ENCODE results near the gene MED15. TPM values are rescaled to one million over a fixed set of nuclear protein-coding genes. Genes with fewer than 3 reads are reported as not detected.
A peak's percentile ranks its signal among the peaks of the same experiment; 100 is the strongest.

The MED15 gene
- total RNA-seq, 2 donors from 2014 or later, result 61.4 to 62.7 TPM

DNA sequence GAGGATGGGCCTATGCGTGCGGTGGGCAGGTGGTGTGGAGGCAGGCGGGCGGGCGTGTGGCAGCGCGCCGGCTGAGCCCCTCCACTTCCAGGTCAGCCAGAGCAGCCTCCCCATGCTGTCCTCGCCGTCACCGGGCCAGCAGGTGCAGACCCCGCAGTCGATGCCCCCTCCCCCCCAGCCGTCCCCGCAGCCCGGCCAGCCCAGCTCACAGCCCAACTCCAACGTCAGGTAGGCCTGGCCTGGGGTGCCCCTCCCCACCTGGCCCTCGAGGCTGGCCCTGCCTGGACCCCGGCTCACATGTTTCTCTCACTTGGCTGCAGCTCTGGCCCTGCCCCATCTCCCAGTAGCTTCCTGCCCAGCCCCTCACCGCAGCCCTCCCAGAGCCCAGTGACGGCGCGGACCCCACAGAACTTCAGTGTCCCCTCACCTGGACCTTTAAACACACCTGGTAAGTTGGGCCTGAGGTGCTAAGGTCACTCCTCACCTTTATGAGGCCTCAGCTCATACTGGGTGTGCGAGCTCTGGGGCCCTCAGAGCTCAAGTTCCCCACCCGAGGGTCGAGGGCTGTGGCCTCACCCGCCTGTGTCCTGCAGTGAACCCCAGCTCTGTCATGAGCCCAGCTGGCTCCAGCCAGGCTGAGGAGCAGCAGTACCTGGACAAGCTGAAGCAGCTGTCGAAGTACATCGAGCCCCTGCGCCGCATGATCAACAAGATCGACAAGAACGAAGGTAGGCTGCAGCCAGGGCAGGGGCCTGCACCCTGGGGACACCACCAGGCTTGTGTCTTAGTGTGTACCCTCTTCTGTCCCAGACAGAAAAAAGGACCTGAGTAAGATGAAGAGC lies 75.3 kb downstream of the MED15 start:
- peaks cover 34% of the 10 kb centered on the region for H3K36me3 Mint-ChIP-seq (ENCODE audit: low read depth)
- 94% methylated on average over 25 to 33 of the region's 33 CpGs for WGBS, 2 experiments (ENCODE audit: insufficient coverage in 1 of 2, insufficient read length in 1 of 2)
- no peak overlapping the region for H3K4me3 ChIP-seq (ENCODE audit: low read length)
- H3K9me3 Mint-ChIP-seq, result no peaks in the 10 kb centered on the region
- H3K9me3 ChIP-seq (ENCODE audit: control insufficient read depth, low read length), result no peaks in the 10 kb centered on the region
- DNase-seq, result no peak
- no peaks in the 10 kb centered on the region for H3K27me3 Mint-ChIP-seq (ENCODE audit: insufficient read depth)
- H3K9ac ChIP-seq (ENCODE audit: extremely low read depth, low read length, poor library complexity, severe bottlenecking), result no peak overlapping the region
- H3K27ac ChIP-seq (ENCODE audit: low read depth, low read length), result no peak overlapping the region
- H3K4me1 ChIP-seq (ENCODE audit: control insufficient read depth, insufficient read depth, low read length), result no peaks in the 10 kb centered on the region
- no peak overlapping the region for H3K27ac Mint-ChIP-seq
- no peak overlapping the region for H3K4me3 Mint-ChIP-seq
- TF ChIP-seq, protein P1, sequence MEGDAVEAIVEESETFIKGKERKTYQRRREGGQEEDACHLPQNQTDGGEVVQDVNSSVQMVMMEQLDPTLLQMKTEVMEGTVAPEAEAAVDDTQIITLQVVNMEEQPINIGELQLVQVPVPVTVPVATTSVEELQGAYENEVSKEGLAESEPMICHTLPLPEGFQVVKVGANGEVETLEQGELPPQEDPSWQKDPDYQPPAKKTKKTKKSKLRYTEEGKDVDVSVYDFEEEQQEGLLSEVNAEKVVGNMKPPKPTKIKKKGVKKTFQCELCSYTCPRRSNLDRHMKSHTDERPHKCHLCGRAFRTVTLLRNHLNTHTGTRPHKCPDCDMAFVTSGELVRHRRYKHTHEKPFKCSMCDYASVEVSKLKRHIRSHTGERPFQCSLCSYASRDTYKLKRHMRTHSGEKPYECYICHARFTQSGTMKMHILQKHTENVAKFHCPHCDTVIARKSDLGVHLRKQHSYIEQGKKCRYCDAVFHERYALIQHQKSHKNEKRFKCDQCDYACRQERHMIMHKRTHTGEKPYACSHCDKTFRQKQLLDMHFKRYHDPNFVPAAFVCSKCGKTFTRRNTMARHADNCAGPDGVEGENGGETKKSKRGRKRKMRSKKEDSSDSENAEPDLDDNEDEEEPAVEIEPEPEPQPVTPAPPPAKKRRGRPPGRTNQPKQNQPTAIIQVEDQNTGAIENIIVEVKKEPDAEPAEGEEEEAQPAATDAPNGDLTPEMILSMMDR (conservative IDR thresholded peaks at IDR 0.05), result no peak
- H3K4me1 Mint-ChIP-seq, result no peaks in the 10 kb centered on the region
- peaks cover 54% of the 10 kb centered on the region for H3K36me3 ChIP-seq (ENCODE audit: control insufficient read depth, insufficient read depth, low read length)
- H3K27me3 ChIP-seq (ENCODE audit: control insufficient read depth, insufficient read depth, low read length, poor library complexity, severe bottlenecking), result no peaks in the 10 kb centered on the region

DNA sequence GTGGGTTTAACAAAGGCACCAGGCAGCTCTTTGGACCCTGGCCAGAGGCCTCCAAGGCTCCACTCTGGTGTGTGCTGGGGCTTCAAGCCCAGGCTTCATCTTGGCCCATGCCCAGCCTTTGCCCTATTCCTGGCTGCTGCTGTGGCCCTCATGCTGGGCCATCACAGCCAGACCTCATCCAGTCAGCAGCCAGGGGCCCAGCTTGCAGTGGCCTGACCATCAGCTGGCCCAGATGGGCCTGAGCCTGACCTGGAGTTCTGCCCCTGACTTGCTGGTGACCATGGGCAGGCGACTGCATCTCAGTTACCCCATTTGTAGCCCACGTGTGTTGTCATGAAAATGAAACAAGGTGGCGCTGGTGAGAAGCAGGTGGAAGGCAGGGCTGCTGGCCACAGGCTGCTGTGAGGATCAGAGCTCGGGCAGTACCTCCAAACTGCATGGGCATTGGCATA lies 76.1 kb downstream of the MED15 start:
- no peak overlapping the region for H3K4me3 Mint-ChIP-seq
- TF ChIP-seq, protein P1 (conservative IDR thresholded peaks at IDR 0.05), result peak; percentile 70
- no peaks in the 10 kb centered on the region for H3K9me3 ChIP-seq (ENCODE audit: control insufficient read depth, low read length)
- no peaks in the 10 kb centered on the region for H3K9me3 Mint-ChIP-seq
- peaks cover 52% of the 10 kb centered on the region for H3K36me3 ChIP-seq (ENCODE audit: control insufficient read depth, insufficient read depth, low read length)
- H3K27ac ChIP-seq (ENCODE audit: low read depth, low read length), result no peak overlapping the region
- H3K36me3 Mint-ChIP-seq (ENCODE audit: low read depth), result peaks cover 29% of the 10 kb centered on the region
- 84 to 100% methylated on average over 2 to 4 of the region's 4 CpGs for WGBS, 2 experiments (ENCODE audit: insufficient coverage in 1 of 2, insufficient read length in 1 of 2)
- H3K4me1 ChIP-seq (ENCODE audit: control insufficient read depth, insufficient read depth, low read length), result no peaks in the 10 kb centered on the region
- H3K4me3 ChIP-seq (ENCODE audit: low read length), result no peak overlapping the region
- H3K27me3 Mint-ChIP-seq (ENCODE audit: insufficient read depth), result no peaks in the 10 kb centered on the region
- no peaks in the 10 kb centered on the region for H3K27me3 ChIP-seq (ENCODE audit: control insufficient read depth, insufficient read depth, low read length, poor library complexity, severe bottlenecking)
- DNase-seq, result peak; percentile 79
- no peak overlapping the region for H3K9ac ChIP-seq (ENCODE audit: extremely low read depth, low read length, poor library complexity, severe bottlenecking)
- H3K27ac Mint-ChIP-seq, result no peak overlapping the region
- no peaks in the 10 kb centered on the region for H3K4me1 Mint-ChIP-seq

DNA sequence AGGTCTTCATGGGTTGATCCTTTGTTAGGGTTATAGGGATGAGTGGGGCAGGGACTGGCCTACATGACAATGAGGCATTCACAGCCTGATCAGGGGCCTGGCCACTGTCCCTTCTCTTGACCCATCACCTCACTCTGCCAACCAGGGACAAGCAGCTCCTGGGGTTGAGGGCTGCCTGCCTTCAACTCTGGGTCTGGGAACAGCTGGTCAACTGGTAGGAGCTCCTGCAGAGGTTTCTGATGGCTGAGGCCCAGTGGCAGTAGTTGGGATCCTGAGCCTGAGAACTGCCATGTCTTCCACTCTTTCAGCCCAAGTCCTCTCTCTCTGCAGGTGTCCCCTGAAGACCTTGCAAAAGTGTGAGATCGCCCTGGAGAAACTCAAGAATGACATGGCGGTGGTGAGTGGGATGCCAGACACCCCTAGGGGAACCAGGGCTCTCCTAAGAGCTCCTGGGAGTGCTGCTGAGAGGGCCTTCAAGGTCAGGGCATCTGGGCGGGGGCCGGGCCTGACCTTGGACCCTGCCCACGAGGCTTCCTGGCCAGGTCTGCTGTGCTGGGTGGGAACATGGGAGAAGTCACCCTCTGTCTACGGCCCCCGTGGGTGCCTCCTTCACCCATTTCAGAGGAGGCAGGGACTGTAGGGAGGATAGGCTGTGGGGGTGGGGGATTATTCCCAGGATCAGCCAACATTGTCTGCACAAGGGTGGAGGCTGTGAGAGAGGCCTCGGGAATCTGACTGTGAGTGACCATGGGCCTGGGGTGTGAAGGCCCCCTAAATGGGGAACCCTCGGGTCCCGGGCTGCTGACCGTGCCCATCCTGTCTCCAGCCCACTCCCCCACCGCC lies 76.8 kb downstream of the MED15 start:
- H3K36me3 ChIP-seq (ENCODE audit: control insufficient read depth, insufficient read depth, low read length), result peaks cover 45% of the 10 kb centered on the region
- Mint-ChIP-seq H3K9me3 (no peaks in the 10 kb centered on the region), H3K27me3 (ENCODE audit: insufficient read depth) (no peaks in the 10 kb centered on the region), H3K4me3 (no peak overlapping the region), H3K27ac (peak overlapping the region; percentile 21), H3K4me1 (no peaks in the 10 kb centered on the region), H3K36me3 (ENCODE audit: low read depth) (peaks cover 25% of the 10 kb centered on the region)
- 85 to 92% methylated on average over 2 to 12 of the region's 12 CpGs for WGBS, 2 experiments (ENCODE audit: insufficient coverage in 1 of 2, insufficient read length in 1 of 2)
- no peak overlapping the region for H3K27ac ChIP-seq (ENCODE audit: low read depth, low read length)
- DNase-seq, result no peak
- no peaks in the 10 kb centered on the region for H3K4me1 ChIP-seq (ENCODE audit: control insufficient read depth, insufficient read depth, low read length)
- H3K4me3 ChIP-seq (ENCODE audit: low read length), result no peak overlapping the region
- no peaks in the 10 kb centered on the region for H3K27me3 ChIP-seq (ENCODE audit: control insufficient read depth, insufficient read depth, low read length, poor library complexity, severe bottlenecking)
- TF ChIP-seq, protein P1 (conservative IDR thresholded peaks at IDR 0.05), result no peak
- H3K9me3 ChIP-seq (ENCODE audit: control insufficient read depth, low read length), result no peaks in the 10 kb centered on the region
- no peak overlapping the region for H3K9ac ChIP-seq (ENCODE audit: extremely low read depth, low read length, poor library complexity, severe bottlenecking)

Data from endodermal cell (in vitro differentiated cells).